IgD-negative memory B cell (primary cell): ENCODE measurements around the gene CELF6. TPM values are rescaled to one million over a fixed set of nuclear protein-coding genes. Genes with fewer than 3 reads are reported as not detected.

Source experiments
- H3K27ac Mint-ChIP-seq, 3 donors: one replicate each; pipeline ENCODE4 v1.8.0; 2020 to 2022; ENCODE audit warnings: mild to moderate bottlenecking in 3 of 3, mixed read lengths in 3 of 3, moderate library complexity in 1 of 3
- H3K27me3 Mint-ChIP-seq: one replicate; pipeline ENCODE4 v1.8.0; 2021; ENCODE audit warnings: mixed read lengths
- H3K36me3 Mint-ChIP-seq: one replicate; pipeline ENCODE4 v1.8.0; 2020; ENCODE audit warnings: mild to moderate bottlenecking, mixed read lengths
- H3K4me1 Mint-ChIP-seq, 3 donors: one replicate each; pipeline ENCODE4 v1.8.0; 2020 to 2022; ENCODE audit warnings: mixed read lengths in 3 of 3, mild to moderate bottlenecking in 1 of 3
- H3K4me3 Mint-ChIP-seq, 4 donors: one replicate each; pipeline ENCODE4 v1.8.0; 2020 to 2022; ENCODE audit warnings: mild to moderate bottlenecking in 4 of 4, mixed read lengths in 4 of 4, moderate library complexity in 3 of 4
- H3K9me3 Mint-ChIP-seq, 3 donors: one replicate each; pipeline ENCODE4 v1.8.0; 2020 to 2021; ENCODE audit warnings: mixed read lengths in 3 of 3, mild to moderate bottlenecking in 1 of 3
- polyA plus RNA-seq: library from polyadenylated mRNA; unstranded; fragments of 300-500 nt; fragmentation: Illumina TruSeq; gene quantifications from one replicate; pipeline ENCODE4 v1.2.3, GENCODE V29; 2021

Gene CELF6
- polyA plus RNA-seq, 1 donor from 2014 or later = 0.19 TPM

GRCh38 chr15:72339777-72340177 is 19.8 kb upstream of the CELF6 start:
- Mint-ChIP-seq H3K4me1 (no peaks in the 10 kb centered on the region), H3K9me3 (peaks cover 0 to 3% (median 0%) of the 10 kb centered on the region in 3 donors), H3K36me3 (peaks cover 14% of the 10 kb centered on the region), H3K27ac (no peak overlapping the region), H3K4me3 (no peak overlapping the region), H3K27me3 (no peaks in the 10 kb centered on the region)

GRCh38 chr15:72338617-72339321 is 18.8 kb upstream of the CELF6 start:
- Mint-ChIP-seq H3K27me3 (no peaks in the 10 kb centered on the region), H3K27ac (peak overlapping the region in 1 of 3 donors; percentile 67), H3K4me3 (no peak overlapping the region), H3K36me3 (peaks cover 17% of the 10 kb centered on the region), H3K9me3 (peaks cover 0 to 3% (median 0%) of the 10 kb centered on the region in 3 donors), H3K4me1 (no peaks in the 10 kb centered on the region)

- Mint-ChIP-seq H3K27ac (no peak overlapping the region), H3K4me1 (no peaks in the 10 kb centered on the region), H3K27me3 (no peaks in the 10 kb centered on the region), H3K36me3 (peaks cover 17% of the 10 kb centered on the region), H3K9me3 (peaks cover 0 to 3% (median 0%) of the 10 kb centered on the region in 3 donors), H3K4me3 (no peak overlapping the region)
These were observed 18.2 kb upstream of the CELF6 start for GRCh38 chr15:72338148-72338547.

GRCh38 chr15:72334842-72335241 is 14.9 kb upstream of the CELF6 start:
- H3K27ac Mint-ChIP-seq = no peak overlapping the region
- no peaks in the 10 kb centered on the region for H3K4me1 Mint-ChIP-seq
- H3K4me3 Mint-ChIP-seq = no peak overlapping the region
- H3K36me3 Mint-ChIP-seq = peaks cover 15% of the 10 kb centered on the region
- no peaks in the 10 kb centered on the region for H3K27me3 Mint-ChIP-seq
- H3K9me3 Mint-ChIP-seq = peaks cover 0 to 3% (median 0%) of the 10 kb centered on the region in 3 donors

GRCh38 chr15:72331021-72331420 is 11.1 kb upstream of the CELF6 start:
- Mint-ChIP-seq H3K36me3 (peaks cover 20% of the 10 kb centered on the region), H3K4me1 (no peaks in the 10 kb centered on the region)

GRCh38 chr15:72323752-72324151 is 3.8 kb upstream of the CELF6 start:
- Mint-ChIP-seq H3K4me3 (peak overlapping the region in 1 of 4 donors; percentile 57), H3K27ac (peak overlapping the region in 1 of 3 donors; percentile 48), H3K27me3 (peaks cover 3% of the 10 kb centered on the region), H3K4me1 (peaks cover 9 to 14% (median 11%) of the 10 kb centered on the region in 3 donors), H3K9me3 (peaks cover 0 to 7% (median 3%) of the 10 kb centered on the region in 3 donors), H3K36me3 (peaks cover 14% of the 10 kb centered on the region)

More at GRCh38 chr15:72331021-72331420, 11.1 kb upstream of the CELF6 start:
- H3K27ac Mint-ChIP-seq = peak overlapping the region in 1 of 3 donors; percentile 35
- peaks cover 0 to 3% (median 0%) of the 10 kb centered on the region in 3 donors for H3K9me3 Mint-ChIP-seq
- no peaks in the 10 kb centered on the region for H3K27me3 Mint-ChIP-seq
- no peak overlapping the region for H3K4me3 Mint-ChIP-seq

- peaks cover 0 to 6% (median 3%) of the 10 kb centered on the region in 3 donors for H3K9me3 Mint-ChIP-seq
- H3K4me3 Mint-ChIP-seq = peak overlapping the region; percentile 70 to 94 (median 74)
- H3K4me1 Mint-ChIP-seq = peaks cover 14 to 18% (median 16%) of the 10 kb centered on the region in 3 donors
- H3K27ac Mint-ChIP-seq = peak overlapping the region; percentile 44 to 90 (median 81)
- H3K36me3 Mint-ChIP-seq = peaks cover 5% of the 10 kb centered on the region
- H3K27me3 Mint-ChIP-seq = peaks cover 4% of the 10 kb centered on the region
These were observed 485 bp downstream of the CELF6 start for GRCh38 chr15:72319360-72319984.

- peaks cover 4% of the 10 kb centered on the region for H3K27me3 Mint-ChIP-seq
- peak overlapping the region; percentile 59 to 90 (median 63) for H3K27ac Mint-ChIP-seq
- peaks cover 3% of the 10 kb centered on the region for H3K36me3 Mint-ChIP-seq
- H3K9me3 Mint-ChIP-seq = peaks cover 0 to 1% (median 0%) of the 10 kb centered on the region in 3 donors
- H3K4me3 Mint-ChIP-seq = peak overlapping the region; percentile 18 to 94 (median 72)
- peaks cover 14 to 18% (median 16%) of the 10 kb centered on the region in 3 donors for H3K4me1 Mint-ChIP-seq
These were observed 1.5 kb downstream of the CELF6 start for GRCh38 chr15:72318408-72318942.

- no peak overlapping the region for H3K4me3 Mint-ChIP-seq
- H3K36me3 Mint-ChIP-seq = peaks cover 4% of the 10 kb centered on the region
- no peak overlapping the region for H3K27ac Mint-ChIP-seq
- peaks cover 2% of the 10 kb centered on the region for H3K27me3 Mint-ChIP-seq
- peaks cover 11 to 16% (median 14%) of the 10 kb centered on the region in 3 donors for H3K4me1 Mint-ChIP-seq
- no peaks in the 10 kb centered on the region for H3K9me3 Mint-ChIP-seq
These were observed 4.1 kb downstream of the CELF6 start for GRCh38 chr15:72315706-72316370.

GRCh38 chr15:72313881-72314280 is 6.1 kb downstream of the CELF6 start:
- Mint-ChIP-seq H3K27me3 (peaks cover 1% of the 10 kb centered on the region), H3K36me3 (peaks cover 11% of the 10 kb centered on the region)

GRCh38 chr15:72313448-72313840 is 6.5 kb downstream of the CELF6 start:
- Mint-ChIP-seq H3K27me3 (no peaks in the 10 kb centered on the region), H3K4me3 (no peak overlapping the region), H3K9me3 (no peaks in the 10 kb centered on the region), H3K27ac (no peak overlapping the region), H3K4me1 (peaks cover 1 to 5% (median 1%) of the 10 kb centered on the region in 3 donors), H3K36me3 (peaks cover 11% of the 10 kb centered on the region)

More at GRCh38 chr15:72313881-72314280, 6.1 kb downstream of the CELF6 start:
- Mint-ChIP-seq H3K4me3 (no peak overlapping the region), H3K9me3 (no peaks in the 10 kb centered on the region), H3K27ac (no peak overlapping the region), H3K4me1 (peaks cover 5 to 6% (median 5%) of the 10 kb centered on the region in 3 donors)

- peaks cover 0 to 3% (median 0%) of the 10 kb centered on the region in 3 donors for H3K4me1 Mint-ChIP-seq
- no peaks in the 10 kb centered on the region for H3K9me3 Mint-ChIP-seq
- H3K36me3 Mint-ChIP-seq = peaks cover 11% of the 10 kb centered on the region
- H3K4me3 Mint-ChIP-seq = no peak overlapping the region
- peak overlapping the region in 1 of 3 donors; percentile 3 for H3K27ac Mint-ChIP-seq
- no peaks in the 10 kb centered on the region for H3K27me3 Mint-ChIP-seq
These were observed 7.1 kb downstream of the CELF6 start for GRCh38 chr15:72312605-72313447.

GRCh38 chr15:72307026-72307425 is 12.9 kb downstream of the CELF6 start:
- Mint-ChIP-seq H3K36me3 (peaks cover 10% of the 10 kb centered on the region), H3K4me3 (no peak overlapping the region), H3K9me3 (no peaks in the 10 kb centered on the region), H3K27ac (no peak overlapping the region), H3K4me1 (peaks cover 0 to 3% (median 0%) of the 10 kb centered on the region in 3 donors), H3K27me3 (peaks cover 3% of the 10 kb centered on the region)

GRCh38 chr15:72306211-72306785 is 13.7 kb downstream of the CELF6 start:
- peaks cover 0 to 3% (median 0%) of the 10 kb centered on the region in 3 donors for H3K4me1 Mint-ChIP-seq
- peak overlapping the region in 1 of 4 donors; percentile 17 for H3K4me3 Mint-ChIP-seq
- no peaks in the 10 kb centered on the region for H3K9me3 Mint-ChIP-seq
- H3K27ac Mint-ChIP-seq = peak overlapping the region in 1 of 3 donors; percentile 40
- peaks cover 10% of the 10 kb centered on the region for H3K36me3 Mint-ChIP-seq
- peaks cover 3% of the 10 kb centered on the region for H3K27me3 Mint-ChIP-seq
